OCI-LY7 (cell line): ENCODE data around the gene TMEM178B. TPM values are rescaled to one million over a fixed set of nuclear protein-coding genes. Genes with fewer than 3 reads are reported as not detected.

Experiments
- BruUV-seq: library from RNA; stranded (reverse); fragments of 400-500 nt; replicated peaks from 2 replicates; lab custom pipeline; 2021; lab: Mats Ljungman, UMichigan
- CTCF ChIA-PET: fragments of 300-600 bp; sonication (Branson Sonifier 250); formaldehyde crosslinking; loops from one replicate; lab custom pipeline; 2022; ENCODE audit warnings: antibody characterized with exemption; ENCODE audit not compliant: unreplicated experiment; lab: Charles Lee
- POLR2A ChIA-PET: fragments of 300-600 bp; sonication (Branson Sonifier 250); formaldehyde crosslinking; loops from one replicate; lab custom pipeline; 2022; ENCODE audit warnings: antibody characterized with exemption; lab: Charles Lee
- DNase-seq: peaks from one replicate; pipeline ENCODE4 v3.0.0-alpha.2; 2015; ENCODE audit warnings: low spot score
- H2AFZ ChIP-seq: fragments of 200-600 bp; sonication (generic), shearing (Covaris generic); 2 replicates; pipeline ENCODE4 v1.6.1; 2014; ENCODE audit warnings: mild to moderate bottlenecking, antibody characterized with exemption, low read length, moderate library complexity
- H3K27ac ChIP-seq: fragments of 200-600 bp; sonication (generic); 2 replicates; pipeline ENCODE4 v1.5.1; 2014; ENCODE audit warnings: mixed run types, low read depth, mild to moderate bottlenecking, moderate library complexity, low read length, inconsistent platforms; ENCODE audit not compliant: poor library complexity, severe bottlenecking
- H3K36me3 ChIP-seq: fragments of 200-600 bp; sonication (generic); 2 replicates; pipeline ENCODE4 v1.6.1; 2014; ENCODE audit warnings: mild to moderate bottlenecking, antibody characterized with exemption, low read length, moderate library complexity, mixed read lengths; ENCODE audit not compliant: insufficient read depth
- H3K4me1 ChIP-seq: fragments of 200-600 bp; sonication (generic); 2 replicates; pipeline ENCODE4 v1.5.1; 2014; ENCODE audit warnings: mild to moderate bottlenecking, low read length; ENCODE audit not compliant: insufficient read depth, poor library complexity, severe bottlenecking
- H3K4me2 ChIP-seq: fragments of 200-600 bp; sonication (generic); 2 replicates; pipeline ENCODE4 v1.6.1; 2014; ENCODE audit warnings: mild to moderate bottlenecking, low read length
- H3K4me3 ChIP-seq: fragments of 200-600 bp; sonication (generic); 2 replicates; pipeline ENCODE4 v1.5.1; 2014; ENCODE audit warnings: mild to moderate bottlenecking, low read depth, low read length; ENCODE audit not compliant: poor library complexity, severe bottlenecking
- H3K79me2 ChIP-seq: fragments of 200-600 bp; sonication (generic); 2 replicates; pipeline ENCODE4 v1.6.1; 2016; ENCODE audit warnings: low read depth, mild to moderate bottlenecking, low read length, moderate library complexity, mixed read lengths; ENCODE audit not compliant: insufficient read depth
- H3K9me2 ChIP-seq: fragments of 200-600 bp; sonication (generic); 2 replicates; pipeline ENCODE4 v1.6.1; 2016; ENCODE audit warnings: mild to moderate bottlenecking, low read length, mixed read lengths; ENCODE audit not compliant: insufficient read depth
- H3K9me3 ChIP-seq: fragments of 200-600 bp; sonication (generic); 2 replicates; pipeline ENCODE4 v1.6.1; 2014; ENCODE audit warnings: mild to moderate bottlenecking, mixed run types, low read length, mixed read lengths
- H4K20me1 ChIP-seq: fragments of 200-600 bp; sonication (generic); 2 replicates; pipeline ENCODE4 v1.6.1; 2014; ENCODE audit warnings: mild to moderate bottlenecking, antibody characterized with exemption, low read length, moderate library complexity, mixed read lengths; ENCODE audit not compliant: insufficient read depth
- EZH2phosphoT487 ChIP-seq: fragments of 200-600 bp; sonication (generic); IDR thresholded peaks from 2 replicates; pipeline ENCODE4 v1.6.1; 2018; ENCODE audit warnings: low read depth, borderline replicate concordance, mild to moderate bottlenecking, mixed run types, antibody characterized with exemption, low read length, moderate library complexity, mixed read lengths
- intact Hi-C: fragments of 100-400 bp; cut with micrococcal nuclease; formaldehyde crosslinking; loops from one replicate; pipeline ENCODE4 v1.10.0; 2022; ENCODE audit not compliant: unreplicated experiment
- total RNA-seq, 2 experiments: library from RNA; depleted of rRNA in 1 of 2; stranded (reverse); fragments of >200 nt in 1 of 2; shearing (Covaris generic) in 1 of 2; gene quantifications; 2 replicates each; pipeline ENCODE4 v1.2.3, GENCODE V29; 2014 to 2022
- TF ChIP-seq, protein P1 (sequence below): fragments of 200-600 bp; sonication (generic); conservative IDR thresholded peaks from 2 replicates; pipeline ENCODE4 v1.5.1; 2014; ENCODE audit warnings: mild to moderate bottlenecking, antibody characterized with exemption, low read length, moderate library complexity, mixed read lengths

The TMEM178B gene
- total RNA-seq, 2 experiments from 2014 or later, result not detected

DNA sequence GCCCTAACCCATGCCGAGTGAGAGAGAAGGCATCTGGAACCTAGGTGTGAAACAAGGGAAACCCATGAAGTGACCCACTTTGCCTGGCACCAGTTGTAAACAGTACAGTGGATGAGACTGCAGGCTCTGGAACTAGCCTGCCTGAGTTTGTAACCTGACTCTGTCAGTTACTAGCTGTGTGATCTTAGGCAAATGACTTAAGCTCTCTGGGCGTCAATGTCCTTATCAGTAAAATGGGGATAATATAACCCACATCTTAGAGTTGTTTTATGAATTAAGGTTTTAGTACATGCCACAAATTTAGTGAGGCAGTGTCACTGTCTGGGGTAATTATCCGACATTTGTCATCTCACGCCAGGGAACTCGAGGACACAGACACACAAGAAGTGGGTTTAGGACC lies 394.5 kb downstream of the TMEM178B start:
- intact Hi-C loops, result no loop called here
- H4K20me1 ChIP-seq, result no peaks in the 10 kb centered on the region
- H3K9me2 ChIP-seq, result no peaks in the 10 kb centered on the region
- no peaks in the 10 kb centered on the region for H3K9me3 ChIP-seq
- H2AFZ ChIP-seq, result no peak overlapping the region
- DNase-seq, result no peak
- H3K4me1 ChIP-seq, result no peaks in the 10 kb centered on the region
- H3K27ac ChIP-seq, result no peak overlapping the region
- CTCF ChIA-PET, result no interaction called here
- H3K36me3 ChIP-seq, result no peaks in the 10 kb centered on the region
- TF ChIP-seq, protein P1, sequence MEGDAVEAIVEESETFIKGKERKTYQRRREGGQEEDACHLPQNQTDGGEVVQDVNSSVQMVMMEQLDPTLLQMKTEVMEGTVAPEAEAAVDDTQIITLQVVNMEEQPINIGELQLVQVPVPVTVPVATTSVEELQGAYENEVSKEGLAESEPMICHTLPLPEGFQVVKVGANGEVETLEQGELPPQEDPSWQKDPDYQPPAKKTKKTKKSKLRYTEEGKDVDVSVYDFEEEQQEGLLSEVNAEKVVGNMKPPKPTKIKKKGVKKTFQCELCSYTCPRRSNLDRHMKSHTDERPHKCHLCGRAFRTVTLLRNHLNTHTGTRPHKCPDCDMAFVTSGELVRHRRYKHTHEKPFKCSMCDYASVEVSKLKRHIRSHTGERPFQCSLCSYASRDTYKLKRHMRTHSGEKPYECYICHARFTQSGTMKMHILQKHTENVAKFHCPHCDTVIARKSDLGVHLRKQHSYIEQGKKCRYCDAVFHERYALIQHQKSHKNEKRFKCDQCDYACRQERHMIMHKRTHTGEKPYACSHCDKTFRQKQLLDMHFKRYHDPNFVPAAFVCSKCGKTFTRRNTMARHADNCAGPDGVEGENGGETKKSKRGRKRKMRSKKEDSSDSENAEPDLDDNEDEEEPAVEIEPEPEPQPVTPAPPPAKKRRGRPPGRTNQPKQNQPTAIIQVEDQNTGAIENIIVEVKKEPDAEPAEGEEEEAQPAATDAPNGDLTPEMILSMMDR, result no peak
- no peak for TF ChIP-seq EZH2phosphoT487
- POLR2A ChIA-PET, result no interaction called here
- H3K79me2 ChIP-seq, result no peaks in the 10 kb centered on the region
- H3K4me3 ChIP-seq, result no peak overlapping the region
- H3K4me2 ChIP-seq, result no peak overlapping the region
- BruUV-seq, result no TSS peak

DNA sequence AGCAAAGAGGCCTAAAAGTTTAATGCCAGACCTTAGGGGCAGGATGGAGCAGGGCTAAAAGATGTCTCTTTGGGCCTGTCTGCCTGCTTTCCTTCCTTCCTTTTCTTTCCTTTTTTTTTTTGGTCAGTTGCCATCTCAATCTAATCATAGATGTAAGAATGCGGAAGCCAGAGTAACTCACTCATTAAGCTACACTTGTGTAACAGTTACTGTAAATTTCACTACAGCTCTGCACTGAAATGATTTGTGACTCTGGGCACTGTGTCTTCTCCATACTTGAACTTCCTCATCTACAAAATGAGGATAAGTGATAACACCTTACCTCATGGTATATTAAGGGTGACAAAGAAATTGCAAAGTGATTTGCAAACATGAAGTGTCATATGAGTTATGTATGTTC lies 401.8 kb downstream of the TMEM178B start:
- Histone ChIP-seq H3K4me1 (no peaks in the 10 kb centered on the region), H3K27ac (no peak overlapping the region), H3K36me3 (no peaks in the 10 kb centered on the region), H3K9me2 (no peaks in the 10 kb centered on the region), H4K20me1 (no peaks in the 10 kb centered on the region), H3K79me2 (no peaks in the 10 kb centered on the region), H3K4me2 (no peak overlapping the region), H2AFZ (no peak overlapping the region), H3K9me3 (no peaks in the 10 kb centered on the region), H3K4me3 (no peak overlapping the region)
- BruUV-seq, result no TSS peak
- intact Hi-C loops, result no loop called here
- ChIA-PET CTCF (no interaction called here), POLR2A (no interaction called here)
- TF ChIP-seq, protein P1, result no peak
- TF ChIP-seq EZH2phosphoT487, result no peak
- DNase-seq, result no peak

DNA sequence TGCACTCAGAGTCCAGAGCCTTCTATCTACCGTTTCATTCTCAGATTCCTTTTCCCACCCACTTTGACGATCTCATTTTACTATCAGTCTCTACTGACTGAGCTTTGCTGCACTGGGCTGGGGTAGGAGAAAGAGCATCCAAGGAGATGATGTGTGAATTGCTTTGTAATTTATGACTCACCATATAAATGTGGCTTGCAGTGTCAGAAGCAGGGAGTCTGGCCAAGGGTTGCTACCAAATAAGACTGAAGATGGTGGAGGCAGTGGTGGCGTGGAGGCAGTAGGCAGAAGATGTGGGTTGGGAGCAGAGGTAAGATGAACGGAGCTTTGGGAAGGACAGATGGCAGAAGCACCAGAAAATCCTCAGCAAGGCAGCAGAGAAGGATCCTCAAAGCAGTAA lies 404.0 kb downstream of the TMEM178B start:
- Histone ChIP-seq H4K20me1 (no peaks in the 10 kb centered on the region), H3K36me3 (no peaks in the 10 kb centered on the region), H3K4me1 (no peaks in the 10 kb centered on the region), H2AFZ (no peak overlapping the region), H3K9me2 (no peaks in the 10 kb centered on the region), H3K27ac (no peak overlapping the region), H3K79me2 (no peaks in the 10 kb centered on the region), H3K4me3 (no peak overlapping the region), H3K9me3 (no peaks in the 10 kb centered on the region), H3K4me2 (no peak overlapping the region)
- no peak for DNase-seq
- no TSS peak for BruUV-seq
- ChIA-PET CTCF (no interaction called here), POLR2A (no interaction called here)
- TF ChIP-seq EZH2phosphoT487, result no peak
- TF ChIP-seq, protein P1, result no peak
- intact Hi-C loops, result no loop called here
